Peyer's patch (tissue), 4 donors: Measurements from ENCODE around the gene RAPSN.

Source experiments
- POLR2A ChIP-seq, 2 donors: fragments of 450-650 bp; IDR thresholded peaks; one replicate each; pipeline ENCODE4 v1.5.1; 2017; ENCODE audit warnings: antibody characterized with exemption in 2 of 2, mild to moderate bottlenecking in 2 of 2, moderate library complexity in 2 of 2
- TF ChIP-seq, protein P1 (sequence below), 6 experiments: fragments of 450-650 bp in 4 of 6; fragments of 200-600 bp in 2 of 6; sonication (generic) in 1 of 6; IDR thresholded peaks; one replicate each; pipeline ENCODE4 v1.5.1; 2017 to 2019; ENCODE audit warnings: antibody characterized with exemption in 6 of 6, mild to moderate bottlenecking in 3 of 6, moderate library complexity in 1 of 6

DNA sequence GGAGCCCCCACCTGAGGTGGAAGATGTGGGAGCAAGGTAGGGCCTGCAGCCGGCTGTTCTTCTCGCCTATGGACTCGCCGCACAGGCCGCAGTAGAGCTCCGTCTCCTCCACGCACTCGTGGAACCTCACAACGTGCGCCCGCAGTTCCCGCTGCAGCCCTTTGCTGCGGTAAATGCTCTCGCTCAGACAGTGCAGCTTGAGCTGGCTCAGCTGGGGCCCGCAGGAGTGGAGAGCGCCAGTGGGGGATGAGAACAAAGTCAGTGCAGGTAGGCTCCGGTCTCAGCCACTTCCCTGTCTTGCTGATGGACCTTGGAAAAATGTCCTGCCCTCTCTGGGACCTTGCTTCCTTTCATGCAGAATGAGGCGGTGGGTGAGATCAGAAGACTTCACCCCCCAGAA, 10.2 kb downstream of the RAPSN start:
- no peak for TF ChIP-seq POLR2A (IDR thresholded peaks at IDR 0.05)
- TF ChIP-seq, protein P1, sequence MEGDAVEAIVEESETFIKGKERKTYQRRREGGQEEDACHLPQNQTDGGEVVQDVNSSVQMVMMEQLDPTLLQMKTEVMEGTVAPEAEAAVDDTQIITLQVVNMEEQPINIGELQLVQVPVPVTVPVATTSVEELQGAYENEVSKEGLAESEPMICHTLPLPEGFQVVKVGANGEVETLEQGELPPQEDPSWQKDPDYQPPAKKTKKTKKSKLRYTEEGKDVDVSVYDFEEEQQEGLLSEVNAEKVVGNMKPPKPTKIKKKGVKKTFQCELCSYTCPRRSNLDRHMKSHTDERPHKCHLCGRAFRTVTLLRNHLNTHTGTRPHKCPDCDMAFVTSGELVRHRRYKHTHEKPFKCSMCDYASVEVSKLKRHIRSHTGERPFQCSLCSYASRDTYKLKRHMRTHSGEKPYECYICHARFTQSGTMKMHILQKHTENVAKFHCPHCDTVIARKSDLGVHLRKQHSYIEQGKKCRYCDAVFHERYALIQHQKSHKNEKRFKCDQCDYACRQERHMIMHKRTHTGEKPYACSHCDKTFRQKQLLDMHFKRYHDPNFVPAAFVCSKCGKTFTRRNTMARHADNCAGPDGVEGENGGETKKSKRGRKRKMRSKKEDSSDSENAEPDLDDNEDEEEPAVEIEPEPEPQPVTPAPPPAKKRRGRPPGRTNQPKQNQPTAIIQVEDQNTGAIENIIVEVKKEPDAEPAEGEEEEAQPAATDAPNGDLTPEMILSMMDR (IDR thresholded peaks at IDR 0.05), result no peak
